C4-2B (cell line): ENCODE data around the gene ATP6V1G2.

Source experiments
- CTCF ChIP-seq: fragments of 450-650 bp; conservative IDR thresholded peaks from 2 replicates; pipeline ENCODE4 v1.5.1; 2017; ENCODE audit warnings: mild to moderate bottlenecking
- ZFX ChIP-seq: fragments of 450-650 bp; IDR thresholded peaks from 2 replicates; pipeline ENCODE4 v1.6.1; 2017

- TF ChIP-seq CTCF (no peak), ZFX (no peak)
These were observed 22.1 kb upstream of the ATP6V1G2 start for GRCh38 chr6:31568537-31568961.
